GM23338 (cell line): ENCODE measurements around the gene KCNAB1. TPM values are rescaled to one million over a fixed set of nuclear protein-coding genes. Genes with fewer than 3 reads are reported as not detected.

ENCODE experiments used
- ATAC-seq: fragments of 200-7000 bp; cut with Tn5 transposase; 3 replicates; pipeline ENCODE4 v1.9.1; 2020
- DNase-seq: peaks from one replicate; pipeline ENCODE4 v3.0.0-alpha.2; 2015; ENCODE audit warnings: low spot score
- H2AFZ ChIP-seq: fragments of 200-600 bp; sonication (generic); 2 replicates; pipeline ENCODE4 v1.8.0; 2016; ENCODE audit warnings: antibody characterized with exemption, mild to moderate bottlenecking, moderate library complexity
- H3F3A ChIP-seq: fragments of 200-600 bp; sonication (generic); replicated peaks from 2 replicates; pipeline ENCODE4 v1.8.0; 2017; ENCODE audit warnings: antibody characterized with exemption, mixed run types, low read depth
- H3K27ac ChIP-seq: fragments of 200-600 bp; sonication (generic); 2 replicates; pipeline ENCODE4 v1.6.1; 2016; ENCODE audit warnings: low read depth
- H3K27me3 ChIP-seq: fragments of 200-600 bp; sonication (generic); 2 replicates; pipeline ENCODE4 v1.8.0; 2016; ENCODE audit warnings: mild to moderate bottlenecking, mixed run types, moderate library complexity; ENCODE audit not compliant: insufficient read depth
- H3K36me3 ChIP-seq: fragments of 200-600 bp; sonication (generic); 2 replicates; pipeline ENCODE4 v1.8.0; 2016; ENCODE audit warnings: mild to moderate bottlenecking; ENCODE audit not compliant: insufficient read depth
- H3K4me1 ChIP-seq: fragments of 200-600 bp; sonication (generic); 2 replicates; pipeline ENCODE4 v1.8.0; 2016; ENCODE audit warnings: mild to moderate bottlenecking, moderate library complexity; ENCODE audit not compliant: insufficient read depth
- H3K4me2 ChIP-seq: fragments of 200-600 bp; sonication (generic); 2 replicates; pipeline ENCODE4 v1.7.1; 2017; ENCODE audit warnings: mixed run types
- H3K4me3 ChIP-seq: fragments of 200-600 bp; sonication (generic); 2 replicates; pipeline ENCODE4 v1.6.1; 2016; ENCODE audit warnings: mixed run types
- H3K79me2 ChIP-seq: fragments of 200-600 bp; sonication (generic); replicated peaks from 2 replicates; pipeline ENCODE4 v1.8.0; 2017; ENCODE audit warnings: mild to moderate bottlenecking; ENCODE audit not compliant: insufficient read depth
- H3K9me2 ChIP-seq: fragments of 200-600 bp; sonication (generic); 2 replicates; pipeline ENCODE4 v1.8.0; 2017; ENCODE audit not compliant: insufficient read depth
- H4K20me1 ChIP-seq: fragments of 200-600 bp; sonication (generic); replicated peaks from 2 replicates; pipeline ENCODE4 v1.8.0; 2017; ENCODE audit warnings: mild to moderate bottlenecking; ENCODE audit not compliant: insufficient read depth
- H3K27ac Mint-ChIP-seq: 2 replicates; pipeline ENCODE4 v1.8.0; 2020; ENCODE audit warnings: inconsistent platforms, mild to moderate bottlenecking, moderate library complexity, mixed read lengths
- H3K27me3 Mint-ChIP-seq: 3 replicates; pipeline ENCODE4 v1.8.0; 2022; ENCODE audit warnings: low read depth, mild to moderate bottlenecking, moderate library complexity, mixed read lengths, inconsistent platforms; ENCODE audit not compliant: insufficient read depth, poor library complexity
- H3K36me3 Mint-ChIP-seq: 3 replicates; pipeline ENCODE4 v1.8.0; 2021; ENCODE audit warnings: low read depth, mild to moderate bottlenecking, inconsistent platforms, moderate library complexity, mixed read lengths
- H3K4me1 Mint-ChIP-seq: 3 replicates; pipeline ENCODE4 v1.8.0; 2020; ENCODE audit warnings: mild to moderate bottlenecking, inconsistent platforms, mixed read lengths
- H3K4me3 Mint-ChIP-seq: 3 replicates; pipeline ENCODE4 v1.8.0; 2021; ENCODE audit warnings: moderate library complexity, mild to moderate bottlenecking, inconsistent platforms, mixed read lengths
- H3K9me3 Mint-ChIP-seq: 3 replicates; pipeline ENCODE4 v1.8.0; 2020; ENCODE audit warnings: moderate library complexity, mild to moderate bottlenecking, inconsistent platforms, mixed read lengths
- EZH2 ChIP-seq: fragments of 200-600 bp; sonication (generic); IDR thresholded peaks from one replicate; pipeline ENCODE4 v1.8.0; 2017; ENCODE audit warnings: antibody characterized with exemption, mild to moderate bottlenecking, low read depth; ENCODE audit not compliant: unreplicated experiment
- EZH2phosphoT487 ChIP-seq: fragments of 200-600 bp; sonication (generic); IDR thresholded peaks from one replicate; pipeline ENCODE4 v1.8.1; 2018; ENCODE audit warnings: antibody characterized with exemption; ENCODE audit not compliant: unreplicated experiment
- POLR2AphosphoS5 ChIP-seq: IDR thresholded peaks from 2 replicates; pipeline ENCODE4 v1.6.1; 2016; ENCODE audit warnings: antibody characterized with exemption, low read depth
- STAT1 ChIP-seq: IDR thresholded peaks from one replicate; pipeline ENCODE4 v1.6.1; 2016; ENCODE audit warnings: antibody characterized with exemption; ENCODE audit not compliant: unreplicated experiment
- ZNF114 ChIP-seq: fragments of 250-450 bp; sonication (Bioruptor Pico); IDR thresholded peaks from 2 replicates; pipeline ENCODE4 v1.5.0; 2020; ENCODE audit warnings: mild to moderate bottlenecking, moderate library complexity
- ZNF331 ChIP-seq: fragments of 250-450 bp; sonication (Bioruptor Pico); IDR thresholded peaks from 2 replicates; pipeline ENCODE4 v1.5.0; 2020; ENCODE audit warnings: low read depth, mild to moderate bottlenecking, moderate library complexity
- polyA plus RNA-seq: library from polyadenylated mRNA; unstranded; fragments of >200 nt; fragmentation: Nextera tagmentation; extraction: Ambion mirVana; gene quantifications from 2 replicates; pipeline ENCODE4 v1.2.1, GENCODE V29; 2016
- total RNA-seq: library from RNA; depleted of rRNA; stranded (reverse); fragments of >200 nt; shearing (Covaris generic); gene quantifications from 2 replicates; pipeline ENCODE4 v1.2.3, GENCODE V29; 2014
- TF ChIP-seq, protein P1 (sequence below): IDR thresholded peaks from 2 replicates; pipeline ENCODE4 v1.6.1; 2016; ENCODE audit warnings: antibody characterized with exemption
- TF ChIP-seq, protein P2 (sequence below): IDR thresholded peaks from one replicate; pipeline ENCODE4 v1.6.1; 2018; ENCODE audit warnings: antibody characterized with exemption; ENCODE audit not compliant: unreplicated experiment
- TF ChIP-seq, protein P3 (sequence below), 2 experiments: fragments of 200-600 bp in 1 of 2; sonication (generic) in 1 of 2; conservative IDR thresholded peaks; 2 replicates each; pipeline versions ENCODE4 v1.5.1 to v1.6.1; 2016 to 2017; ENCODE audit warnings: antibody characterized with exemption in 2 of 2, low read depth in 2 of 2, mild to moderate bottlenecking in 2 of 2, moderate library complexity in 1 of 2

KCNAB1 gene
- total and polyA plus RNA-seq, 2 experiments from 2014 or later, result 0.69 to 2.6 TPM

DNA sequence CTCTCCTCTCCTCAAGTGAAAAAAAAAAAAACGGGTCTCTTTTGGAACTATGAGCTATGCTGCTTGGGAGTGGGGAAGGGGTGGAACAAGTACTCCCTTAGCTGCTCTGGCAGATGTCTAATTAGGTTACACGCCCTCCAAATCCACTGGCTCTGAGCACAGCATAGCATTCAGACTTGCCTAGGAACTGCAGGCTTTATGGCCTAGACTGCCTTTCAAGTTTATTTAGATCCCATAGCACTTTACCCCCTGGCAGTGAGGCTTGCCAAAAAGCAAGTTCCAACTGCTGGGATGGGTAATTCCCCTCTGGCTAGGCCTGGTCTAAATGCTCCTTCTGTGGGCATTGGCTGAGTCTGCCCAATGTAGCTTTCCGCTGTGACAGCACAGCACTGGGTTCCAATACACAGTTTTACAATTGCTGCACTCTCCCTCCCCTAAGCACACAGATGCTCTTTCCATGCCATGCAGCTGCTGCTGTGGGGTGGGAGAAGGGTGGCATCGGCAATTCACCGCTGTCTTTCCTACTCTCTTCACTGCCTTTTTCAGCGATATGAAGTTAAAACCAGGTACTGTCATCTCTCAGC lies 152.8 kb downstream of the KCNAB1 start:
- DNase-seq, result no peak
- H3K27ac Mint-ChIP-seq, result no peak overlapping the region
- Histone ChIP-seq H2AFZ (no peak overlapping the region), H3K9me2 (peaks cover 8% of the 10 kb centered on the region; the same call in 1 of the 2 replicates), H3K27me3 (no peaks in the 10 kb centered on the region), H3K79me2 (no peaks in the 10 kb centered on the region), H3K27ac (no peak overlapping the region), H3K4me3 (no peak overlapping the region), H3F3A (no peaks in the 10 kb centered on the region), H4K20me1 (no peaks in the 10 kb centered on the region), H3K4me1 (no peaks in the 10 kb centered on the region), H3K36me3 (no peaks in the 10 kb centered on the region), H3K4me2 (no peak overlapping the region)
- no peak overlapping the region for H3K4me3 Mint-ChIP-seq
- H3K9me3 Mint-ChIP-seq, result no peaks in the 10 kb centered on the region
- no peak for TF ChIP-seq EZH2phosphoT487
- no peaks in the 10 kb centered on the region for H3K4me1 Mint-ChIP-seq
- H3K27me3 Mint-ChIP-seq, result no peaks in the 10 kb centered on the region
- no peaks in the 10 kb centered on the region for H3K36me3 Mint-ChIP-seq
- no peak for ATAC-seq

DNA sequence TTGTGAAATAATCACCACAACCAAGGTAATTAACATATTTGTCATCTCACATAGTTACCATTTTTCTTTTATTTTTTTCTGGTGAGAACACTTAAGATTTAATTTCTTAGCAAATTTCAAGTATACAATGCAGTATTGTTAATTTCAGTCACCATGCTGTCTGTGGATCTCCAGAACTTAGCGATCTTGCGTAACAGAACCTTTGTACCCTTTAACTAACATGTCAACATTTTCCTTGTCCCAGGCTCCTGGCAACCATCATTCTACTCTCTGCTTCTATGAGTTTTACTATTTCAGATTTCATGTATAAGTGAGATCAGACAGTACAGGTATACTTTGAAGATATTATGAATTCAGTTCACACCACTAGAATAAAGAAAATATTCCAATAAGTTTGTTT lies 154.4 kb downstream of the KCNAB1 start:
- Histone ChIP-seq H3K27ac (no peak overlapping the region), H3K27me3 (no peaks in the 10 kb centered on the region), H3K4me3 (no peak overlapping the region), H4K20me1 (no peaks in the 10 kb centered on the region), H3K4me2 (no peak overlapping the region), H2AFZ (no peak overlapping the region), H3K9me2 (peaks cover 8% of the 10 kb centered on the region; the same call in 1 of the 2 replicates), H3F3A (no peaks in the 10 kb centered on the region), H3K79me2 (no peaks in the 10 kb centered on the region), H3K4me1 (no peaks in the 10 kb centered on the region), H3K36me3 (no peaks in the 10 kb centered on the region)
- no peaks in the 10 kb centered on the region for H3K36me3 Mint-ChIP-seq
- H3K9me3 Mint-ChIP-seq, result no peaks in the 10 kb centered on the region; the same call in 2 of the 3 replicates
- no peak overlapping the region for H3K27ac Mint-ChIP-seq
- H3K27me3 Mint-ChIP-seq, result no peaks in the 10 kb centered on the region
- DNase-seq (no peak), ATAC-seq (no peak)
- H3K4me3 Mint-ChIP-seq, result no peak overlapping the region
- no peaks in the 10 kb centered on the region for H3K4me1 Mint-ChIP-seq
- TF ChIP-seq STAT1 (no peak), EZH2 (no peak), ZNF331 (CRISPR knock-in tag) (no peak), POLR2AphosphoS5 (no peak), ZNF114 (CRISPR knock-in tag) (no peak)
- TF ChIP-seq, protein P1, sequence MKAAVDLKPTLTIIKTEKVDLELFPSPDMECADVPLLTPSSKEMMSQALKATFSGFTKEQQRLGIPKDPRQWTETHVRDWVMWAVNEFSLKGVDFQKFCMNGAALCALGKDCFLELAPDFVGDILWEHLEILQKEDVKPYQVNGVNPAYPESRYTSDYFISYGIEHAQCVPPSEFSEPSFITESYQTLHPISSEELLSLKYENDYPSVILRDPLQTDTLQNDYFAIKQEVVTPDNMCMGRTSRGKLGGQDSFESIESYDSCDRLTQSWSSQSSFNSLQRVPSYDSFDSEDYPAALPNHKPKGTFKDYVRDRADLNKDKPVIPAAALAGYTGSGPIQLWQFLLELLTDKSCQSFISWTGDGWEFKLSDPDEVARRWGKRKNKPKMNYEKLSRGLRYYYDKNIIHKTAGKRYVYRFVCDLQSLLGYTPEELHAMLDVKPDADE, result no peak
- TF ChIP-seq, protein P2, sequence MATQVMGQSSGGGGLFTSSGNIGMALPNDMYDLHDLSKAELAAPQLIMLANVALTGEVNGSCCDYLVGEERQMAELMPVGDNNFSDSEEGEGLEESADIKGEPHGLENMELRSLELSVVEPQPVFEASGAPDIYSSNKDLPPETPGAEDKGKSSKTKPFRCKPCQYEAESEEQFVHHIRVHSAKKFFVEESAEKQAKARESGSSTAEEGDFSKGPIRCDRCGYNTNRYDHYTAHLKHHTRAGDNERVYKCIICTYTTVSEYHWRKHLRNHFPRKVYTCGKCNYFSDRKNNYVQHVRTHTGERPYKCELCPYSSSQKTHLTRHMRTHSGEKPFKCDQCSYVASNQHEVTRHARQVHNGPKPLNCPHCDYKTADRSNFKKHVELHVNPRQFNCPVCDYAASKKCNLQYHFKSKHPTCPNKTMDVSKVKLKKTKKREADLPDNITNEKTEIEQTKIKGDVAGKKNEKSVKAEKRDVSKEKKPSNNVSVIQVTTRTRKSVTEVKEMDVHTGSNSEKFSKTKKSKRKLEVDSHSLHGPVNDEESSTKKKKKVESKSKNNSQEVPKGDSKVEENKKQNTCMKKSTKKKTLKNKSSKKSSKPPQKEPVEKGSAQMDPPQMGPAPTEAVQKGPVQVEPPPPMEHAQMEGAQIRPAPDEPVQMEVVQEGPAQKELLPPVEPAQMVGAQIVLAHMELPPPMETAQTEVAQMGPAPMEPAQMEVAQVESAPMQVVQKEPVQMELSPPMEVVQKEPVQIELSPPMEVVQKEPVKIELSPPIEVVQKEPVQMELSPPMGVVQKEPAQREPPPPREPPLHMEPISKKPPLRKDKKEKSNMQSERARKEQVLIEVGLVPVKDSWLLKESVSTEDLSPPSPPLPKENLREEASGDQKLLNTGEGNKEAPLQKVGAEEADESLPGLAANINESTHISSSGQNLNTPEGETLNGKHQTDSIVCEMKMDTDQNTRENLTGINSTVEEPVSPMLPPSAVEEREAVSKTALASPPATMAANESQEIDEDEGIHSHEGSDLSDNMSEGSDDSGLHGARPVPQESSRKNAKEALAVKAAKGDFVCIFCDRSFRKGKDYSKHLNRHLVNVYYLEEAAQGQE, result no peak
- TF ChIP-seq, protein P3, sequence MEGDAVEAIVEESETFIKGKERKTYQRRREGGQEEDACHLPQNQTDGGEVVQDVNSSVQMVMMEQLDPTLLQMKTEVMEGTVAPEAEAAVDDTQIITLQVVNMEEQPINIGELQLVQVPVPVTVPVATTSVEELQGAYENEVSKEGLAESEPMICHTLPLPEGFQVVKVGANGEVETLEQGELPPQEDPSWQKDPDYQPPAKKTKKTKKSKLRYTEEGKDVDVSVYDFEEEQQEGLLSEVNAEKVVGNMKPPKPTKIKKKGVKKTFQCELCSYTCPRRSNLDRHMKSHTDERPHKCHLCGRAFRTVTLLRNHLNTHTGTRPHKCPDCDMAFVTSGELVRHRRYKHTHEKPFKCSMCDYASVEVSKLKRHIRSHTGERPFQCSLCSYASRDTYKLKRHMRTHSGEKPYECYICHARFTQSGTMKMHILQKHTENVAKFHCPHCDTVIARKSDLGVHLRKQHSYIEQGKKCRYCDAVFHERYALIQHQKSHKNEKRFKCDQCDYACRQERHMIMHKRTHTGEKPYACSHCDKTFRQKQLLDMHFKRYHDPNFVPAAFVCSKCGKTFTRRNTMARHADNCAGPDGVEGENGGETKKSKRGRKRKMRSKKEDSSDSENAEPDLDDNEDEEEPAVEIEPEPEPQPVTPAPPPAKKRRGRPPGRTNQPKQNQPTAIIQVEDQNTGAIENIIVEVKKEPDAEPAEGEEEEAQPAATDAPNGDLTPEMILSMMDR (conservative IDR thresholded peaks at IDR 0.05; ENCODE audit: low read depth in 2 of 2), result no peak
